HepG2 (cell line): ENCODE results near the gene SYCE3. TPM values are rescaled to one million over a fixed set of nuclear protein-coding genes. Genes with fewer than 3 reads are reported as not detected.
A peak's percentile ranks its signal among the peaks of the same experiment; 100 is the strongest.

Source experiments
- ARNT2 ChIP-seq: sonication (generic); formaldehyde crosslinking; IDR thresholded peaks from 2 replicates; pipeline ENCODE4 v1.8.0; 2022; ENCODE audit warnings: mild to moderate bottlenecking, low read depth, missing genetic modification reagents, moderate library complexity
- FOXJ3 ChIP-seq: sonication (generic); formaldehyde crosslinking; IDR thresholded peaks from 2 replicates; pipeline ENCODE4 v1.4.0; 2020; ENCODE audit warnings: missing genetic modification reagents, mild to moderate bottlenecking, borderline replicate concordance
- GATAD2A ChIP-seq: IDR thresholded peaks from 2 replicates; pipeline ENCODE4 v1.6.1; 2016
- HES4 ChIP-seq: sonication (generic); formaldehyde crosslinking; IDR thresholded peaks from 2 replicates; pipeline ENCODE4 v1.9.0; 2021; ENCODE audit warnings: mild to moderate bottlenecking, missing genetic modification reagents, borderline replicate concordance
- MYNN ChIP-seq: sonication (generic); formaldehyde crosslinking; IDR thresholded peaks from 2 replicates; pipeline ENCODE4 v1.4.0; 2020; ENCODE audit warnings: mild to moderate bottlenecking, low read depth, missing genetic modification reagents
- RELA ChIP-seq: sonication (generic); formaldehyde crosslinking; IDR thresholded peaks from 2 replicates; pipeline ENCODE4 v1.4.0; 2020; ENCODE audit warnings: missing genetic modification reagents
- TBP ChIP-seq: sonication (generic); formaldehyde crosslinking; IDR thresholded peaks from 2 replicates; pipeline ENCODE4 v1.5.0; 2020; ENCODE audit warnings: missing genetic modification reagents
- ZFAT ChIP-seq: sonication (generic); formaldehyde crosslinking; conservative IDR thresholded peaks from 2 replicates; pipeline ENCODE4 v1.8.1; 2023; ENCODE audit warnings: missing genetic modification reagents, inconsistent platforms
- ZFP37 ChIP-seq: sonication (generic); formaldehyde crosslinking; IDR thresholded peaks from 2 replicates; pipeline ENCODE4 v1.4.0; 2020; ENCODE audit warnings: missing genetic modification reagents, borderline replicate concordance
- ZFYVE20 ChIP-seq: sonication (generic); formaldehyde crosslinking; IDR thresholded peaks from 2 replicates; pipeline ENCODE4 v1.8.0; 2023; ENCODE audit warnings: low read depth, mild to moderate bottlenecking, moderate library complexity, missing genetic modification reagents, borderline replicate concordance
- ZNF24 ChIP-seq: fragments of 450-650 bp; IDR thresholded peaks from 2 replicates; pipeline ENCODE4 v1.6.1; 2017; ENCODE audit warnings: antibody characterized with exemption, mild to moderate bottlenecking
- ZNF543 ChIP-seq: sonication (generic); formaldehyde crosslinking; IDR thresholded peaks from 2 replicates; pipeline ENCODE4 v1.4.0; 2020; ENCODE audit warnings: mild to moderate bottlenecking, missing genetic modification reagents
- ZNF652 ChIP-seq: IDR thresholded peaks from 2 replicates; pipeline ENCODE4 v1.6.1; 2016; ENCODE audit warnings: low read depth, borderline replicate concordance
- ZNF879 ChIP-seq: sonication (generic); formaldehyde crosslinking; IDR thresholded peaks from 2 replicates; pipeline ENCODE4 v1.8.1; 2023; ENCODE audit warnings: missing genetic modification reagents
- ZNF883 ChIP-seq: sonication (generic); formaldehyde crosslinking; IDR thresholded peaks from 2 replicates; pipeline ENCODE4 v1.5.1; 2020; ENCODE audit warnings: mild to moderate bottlenecking, missing genetic modification reagents; ENCODE audit errors: not compliant biosample characterization
- ZSCAN12 ChIP-seq: sonication (generic); formaldehyde crosslinking; IDR thresholded peaks from 2 replicates; pipeline ENCODE4 v1.9.0; 2021; ENCODE audit warnings: mild to moderate bottlenecking, missing genetic modification reagents
- ZSCAN25 ChIP-seq: sonication (generic); formaldehyde crosslinking; IDR thresholded peaks from 2 replicates; pipeline ENCODE4 v1.8.0; 2022; ENCODE audit warnings: mild to moderate bottlenecking, missing genetic modification reagents
- ZZZ3 ChIP-seq: sonication (generic); formaldehyde crosslinking; IDR thresholded peaks from 2 replicates; pipeline ENCODE4 v1.4.0; 2020; ENCODE audit warnings: missing genetic modification reagents, mild to moderate bottlenecking, borderline replicate concordance
- polyA plus RNA-seq, 8 experiments: library from polyadenylated mRNA; depleted of rRNA in 3 of 8; stranded (reverse) in 7 of 8; unstranded in 1 of 8; fragments of >200 nt; fragmentation: Illumina TruSeq in 4 of 8; extraction: Trizol in 4 of 8; gene quantifications; 2 replicates each; pipeline versions ENCODE4 v1.2.1 to v1.2.3, GENCODE V29; 2011 to 2016; ENCODE audit warnings: low read depth in 4 of 8, missing spikeins in 1 of 8, mixed read lengths in 1 of 8; ENCODE audit not compliant: insufficient read depth in 1 of 8
- total RNA-seq, 5 experiments: library from RNA; depleted of rRNA; stranded (reverse); fragments of >200 nt; fragmentation: Illumina TruSeq; extraction: Trizol; gene quantifications; 2 replicates each; pipeline ENCODE4 v1.2.3, GENCODE V29; 2016; ENCODE audit warnings: low read depth in 1 of 5
- TF ChIP-seq, protein P1 (sequence below): sonication (generic); formaldehyde crosslinking; IDR thresholded peaks from 2 replicates; pipeline ENCODE4 v1.9.0; 2021; ENCODE audit warnings: mild to moderate bottlenecking, missing genetic modification reagents
- TF ChIP-seq, protein P2 (sequence below): sonication (generic); formaldehyde crosslinking; IDR thresholded peaks from 2 replicates; pipeline ENCODE4 v1.4.0; 2020; ENCODE audit warnings: missing genetic modification reagents

SYCE3 gene
- total and polyA plus RNA-seq, 2 of the 13 experiments (the other 11 are each of a cell fraction or from before 2014, with no cell fraction given): not detected

DNA sequence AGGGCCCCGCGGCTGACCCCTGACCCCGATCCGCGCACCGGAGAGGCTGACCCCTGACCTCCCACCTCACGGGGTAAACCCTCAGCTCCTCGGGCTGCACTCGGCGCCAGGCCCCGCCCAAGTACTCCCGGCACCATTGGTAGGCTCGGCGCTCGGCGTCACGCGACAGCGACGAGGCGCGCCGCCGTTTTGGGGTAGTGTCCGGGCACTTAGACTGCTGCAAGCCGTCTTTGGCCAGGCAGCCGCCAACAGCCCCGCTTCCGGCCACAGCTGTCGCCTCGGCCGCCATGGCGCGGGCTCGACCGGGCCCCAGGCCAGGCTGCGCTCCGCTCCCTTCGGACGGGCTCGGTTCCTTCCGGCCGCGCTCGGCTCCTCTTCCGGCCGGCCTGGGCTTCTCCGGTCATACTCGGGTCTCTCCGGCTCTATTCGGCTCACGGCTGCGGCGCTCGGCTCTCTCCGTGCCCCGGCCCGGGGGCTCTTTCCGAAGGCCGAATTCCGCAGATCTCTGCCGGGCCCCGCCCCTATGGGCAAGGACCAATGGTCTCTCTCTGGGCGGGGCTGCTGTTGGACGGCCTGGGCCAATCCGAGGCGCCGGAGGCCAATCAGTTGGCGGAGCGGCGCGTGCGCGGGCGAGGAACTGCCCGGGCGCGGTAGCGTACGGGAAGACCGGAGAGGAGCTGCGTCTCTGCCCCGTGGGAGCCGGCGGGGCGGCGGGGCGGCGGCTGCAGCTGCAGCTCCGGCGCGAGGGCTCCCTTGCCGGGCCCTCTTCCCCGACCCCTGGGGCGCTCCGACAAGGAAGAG is 20.0 kb upstream of the SYCE3 start, which contains the start of gene CHKB (continued):
- TF ChIP-seq ZFP37 (CRISPR knock-in tag) (no peak), HES4 (CRISPR knock-in tag) (peak; percentile 78; the same call in 1 of the 2 replicates), ZNF879 (CRISPR knock-in tag) (0 out of 2 replicates have a peak, but pooled peaks have one; percentile 74), ZNF24 (no peak), MYNN (CRISPR knock-in tag) (no peak), ARNT2 (CRISPR knock-in tag) (peak; percentile 40), ZNF883 (CRISPR knock-in tag) (peak; percentile 88), RELA (no peak), ZNF543 (CRISPR knock-in tag) (peak; percentile 72), FOXJ3 (no peak), ZSCAN12 (CRISPR knock-in tag) (peak; percentile 70; the same call in 1 of the 2 replicates), ZNF652 (CRISPR knock-in tag) (no peak), ZFAT (CRISPR knock-in tag) (no peak), GATAD2A (no peak), ZSCAN25 (peak; percentile 60; the same call in 1 of the 2 replicates), ZFYVE20 (CRISPR knock-in tag) (no peak), TBP (CRISPR knock-in tag) (no peak), ZZZ3 (peak; percentile 25; the same call in 1 of the 2 replicates)
- TF ChIP-seq, protein P1, sequence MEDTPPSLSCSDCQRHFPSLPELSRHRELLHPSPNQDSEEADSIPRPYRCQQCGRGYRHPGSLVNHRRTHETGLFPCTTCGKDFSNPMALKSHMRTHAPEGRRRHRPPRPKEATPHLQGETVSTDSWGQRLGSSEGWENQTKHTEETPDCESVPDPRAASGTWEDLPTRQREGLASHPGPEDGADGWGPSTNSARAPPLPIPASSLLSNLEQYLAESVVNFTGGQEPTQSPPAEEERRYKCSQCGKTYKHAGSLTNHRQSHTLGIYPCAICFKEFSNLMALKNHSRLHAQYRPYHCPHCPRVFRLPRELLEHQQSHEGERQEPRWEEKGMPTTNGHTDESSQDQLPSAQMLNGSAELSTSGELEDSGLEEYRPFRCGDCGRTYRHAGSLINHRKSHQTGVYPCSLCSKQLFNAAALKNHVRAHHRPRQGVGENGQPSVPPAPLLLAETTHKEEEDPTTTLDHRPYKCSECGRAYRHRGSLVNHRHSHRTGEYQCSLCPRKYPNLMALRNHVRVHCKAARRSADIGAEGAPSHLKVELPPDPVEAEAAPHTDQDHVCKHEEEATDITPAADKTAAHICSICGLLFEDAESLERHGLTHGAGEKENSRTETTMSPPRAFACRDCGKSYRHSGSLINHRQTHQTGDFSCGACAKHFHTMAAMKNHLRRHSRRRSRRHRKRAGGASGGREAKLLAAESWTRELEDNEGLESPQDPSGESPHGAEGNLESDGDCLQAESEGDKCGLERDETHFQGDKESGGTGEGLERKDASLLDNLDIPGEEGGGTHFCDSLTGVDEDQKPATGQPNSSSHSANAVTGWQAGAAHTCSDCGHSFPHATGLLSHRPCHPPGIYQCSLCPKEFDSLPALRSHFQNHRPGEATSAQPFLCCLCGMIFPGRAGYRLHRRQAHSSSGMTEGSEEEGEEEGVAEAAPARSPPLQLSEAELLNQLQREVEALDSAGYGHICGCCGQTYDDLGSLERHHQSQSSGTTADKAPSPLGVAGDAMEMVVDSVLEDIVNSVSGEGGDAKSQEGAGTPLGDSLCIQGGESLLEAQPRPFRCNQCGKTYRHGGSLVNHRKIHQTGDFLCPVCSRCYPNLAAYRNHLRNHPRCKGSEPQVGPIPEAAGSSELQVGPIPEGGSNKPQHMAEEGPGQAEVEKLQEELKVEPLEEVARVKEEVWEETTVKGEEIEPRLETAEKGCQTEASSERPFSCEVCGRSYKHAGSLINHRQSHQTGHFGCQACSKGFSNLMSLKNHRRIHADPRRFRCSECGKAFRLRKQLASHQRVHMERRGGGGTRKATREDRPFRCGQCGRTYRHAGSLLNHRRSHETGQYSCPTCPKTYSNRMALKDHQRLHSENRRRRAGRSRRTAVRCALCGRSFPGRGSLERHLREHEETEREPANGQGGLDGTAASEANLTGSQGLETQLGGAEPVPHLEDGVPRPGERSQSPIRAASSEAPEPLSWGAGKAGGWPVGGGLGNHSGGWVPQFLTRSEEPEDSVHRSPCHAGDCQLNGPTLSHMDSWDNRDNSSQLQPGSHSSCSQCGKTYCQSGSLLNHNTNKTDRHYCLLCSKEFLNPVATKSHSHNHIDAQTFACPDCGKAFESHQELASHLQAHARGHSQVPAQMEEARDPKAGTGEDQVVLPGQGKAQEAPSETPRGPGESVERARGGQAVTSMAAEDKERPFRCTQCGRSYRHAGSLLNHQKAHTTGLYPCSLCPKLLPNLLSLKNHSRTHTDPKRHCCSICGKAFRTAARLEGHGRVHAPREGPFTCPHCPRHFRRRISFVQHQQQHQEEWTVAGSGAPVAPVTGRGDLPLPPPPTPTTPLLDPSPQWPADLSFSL (CRISPR knock-in tag): no peak
- TF ChIP-seq, protein P2, sequence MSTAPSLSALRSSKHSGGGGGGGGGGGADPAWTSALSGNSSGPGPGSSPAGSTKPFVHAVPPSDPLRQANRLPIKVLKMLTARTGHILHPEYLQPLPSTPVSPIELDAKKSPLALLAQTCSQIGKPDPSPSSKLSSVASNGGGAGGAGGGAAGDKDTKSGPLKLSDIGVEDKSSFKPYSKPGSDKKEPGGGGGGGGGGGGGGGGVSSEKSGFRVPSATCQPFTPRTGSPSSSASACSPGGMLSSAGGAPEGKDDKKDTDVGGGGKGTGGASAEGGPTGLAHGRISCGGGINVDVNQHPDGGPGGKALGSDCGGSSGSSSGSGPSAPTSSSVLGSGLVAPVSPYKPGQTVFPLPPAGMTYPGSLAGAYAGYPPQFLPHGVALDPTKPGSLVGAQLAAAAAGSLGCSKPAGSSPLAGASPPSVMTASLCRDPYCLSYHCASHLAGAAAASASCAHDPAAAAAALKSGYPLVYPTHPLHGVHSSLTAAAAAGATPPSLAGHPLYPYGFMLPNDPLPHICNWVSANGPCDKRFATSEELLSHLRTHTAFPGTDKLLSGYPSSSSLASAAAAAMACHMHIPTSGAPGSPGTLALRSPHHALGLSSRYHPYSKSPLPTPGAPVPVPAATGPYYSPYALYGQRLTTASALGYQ (CRISPR knock-in tag): 0 out of 2 replicates have a peak, but pooled peaks have one; percentile 51
